Lower leg skin (tissue), 3 donors: ENCODE data around the gene ANKS1A.

Experiments used
- CTCF ChIP-seq, 3 donors: fragments of 450-650 bp; IDR thresholded peaks; one replicate each; pipeline ENCODE4 v1.5.1; 2016; ENCODE audit warnings: antibody characterized with exemption in 3 of 3, mild to moderate bottlenecking in 3 of 3, moderate library complexity in 2 of 3
- POLR2A ChIP-seq, 2 donors: fragments of 450-650 bp; IDR thresholded peaks; one replicate each; pipeline ENCODE4 v1.6.1; 2016 to 2017; ENCODE audit warnings: antibody characterized with exemption in 2 of 2, mild to moderate bottlenecking in 1 of 2, moderate library complexity in 1 of 2

- no peak for TF ChIP-seq POLR2A (IDR thresholded peaks at IDR 0.05)
- no peak for TF ChIP-seq CTCF (IDR thresholded peaks at IDR 0.05)
Observed at GRCh38 chr6:35018182-35018519, 129.1 kb downstream of the ANKS1A start.
